ENCODE data around the gene MT1X.
"Not testable (repeated sequence)": the region's sequence is repeated elsewhere in the genome, so short reads cannot be mapped to it uniquely, and the experiment has no call there.

Gene MT1X

DNA sequence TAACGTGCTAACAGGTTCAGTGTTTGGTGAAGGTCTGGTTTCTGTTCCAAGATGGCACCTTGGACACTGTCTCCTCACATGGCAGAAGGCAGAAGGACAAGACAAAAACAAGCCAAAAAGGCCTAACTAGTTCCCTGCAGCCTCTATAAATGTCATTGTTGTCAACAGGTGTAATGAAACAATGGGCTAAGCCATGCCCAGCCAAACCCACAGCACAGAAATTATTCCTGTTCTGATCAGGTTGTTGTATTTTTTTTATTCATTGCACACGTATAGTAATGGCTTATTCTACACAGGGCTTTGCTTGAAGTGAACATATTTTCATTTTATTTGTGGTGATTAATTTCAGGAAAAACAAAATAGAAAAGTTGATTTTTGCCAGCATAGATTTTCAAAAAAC is 31.5 kb downstream of the MT1X start:
- no peak for DNase-seq (ENCODE audit: low read depth)
- TF ChIP-seq, protein P1, sequence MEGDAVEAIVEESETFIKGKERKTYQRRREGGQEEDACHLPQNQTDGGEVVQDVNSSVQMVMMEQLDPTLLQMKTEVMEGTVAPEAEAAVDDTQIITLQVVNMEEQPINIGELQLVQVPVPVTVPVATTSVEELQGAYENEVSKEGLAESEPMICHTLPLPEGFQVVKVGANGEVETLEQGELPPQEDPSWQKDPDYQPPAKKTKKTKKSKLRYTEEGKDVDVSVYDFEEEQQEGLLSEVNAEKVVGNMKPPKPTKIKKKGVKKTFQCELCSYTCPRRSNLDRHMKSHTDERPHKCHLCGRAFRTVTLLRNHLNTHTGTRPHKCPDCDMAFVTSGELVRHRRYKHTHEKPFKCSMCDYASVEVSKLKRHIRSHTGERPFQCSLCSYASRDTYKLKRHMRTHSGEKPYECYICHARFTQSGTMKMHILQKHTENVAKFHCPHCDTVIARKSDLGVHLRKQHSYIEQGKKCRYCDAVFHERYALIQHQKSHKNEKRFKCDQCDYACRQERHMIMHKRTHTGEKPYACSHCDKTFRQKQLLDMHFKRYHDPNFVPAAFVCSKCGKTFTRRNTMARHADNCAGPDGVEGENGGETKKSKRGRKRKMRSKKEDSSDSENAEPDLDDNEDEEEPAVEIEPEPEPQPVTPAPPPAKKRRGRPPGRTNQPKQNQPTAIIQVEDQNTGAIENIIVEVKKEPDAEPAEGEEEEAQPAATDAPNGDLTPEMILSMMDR (IDR thresholded peaks at IDR 0.05; ENCODE audit: insufficient read depth, low read depth, low read length, missing control alignments), result no peak

DNA sequence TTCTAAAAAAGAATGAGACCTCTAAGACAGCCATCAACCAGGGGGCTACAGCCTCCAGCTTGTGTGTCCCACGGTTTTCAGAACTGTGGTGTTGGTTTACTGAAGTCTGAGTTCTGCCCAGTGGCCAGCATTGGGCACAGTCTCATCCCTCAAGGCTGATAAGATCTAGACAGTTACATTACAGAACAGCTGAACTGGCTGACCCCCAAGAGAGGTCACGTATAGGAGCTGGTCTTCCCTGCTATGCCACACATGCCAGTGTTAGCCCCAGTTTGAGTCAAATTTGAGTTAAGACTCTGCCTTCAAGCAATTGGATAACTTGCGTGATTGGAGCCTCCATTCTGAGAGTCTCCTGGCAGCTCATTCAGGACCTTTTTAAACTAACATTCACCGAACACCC is 32.9 kb downstream of the MT1X start:
- TF ChIP-seq, protein P1 (IDR thresholded peaks at IDR 0.05; ENCODE audit: insufficient read depth, low read depth, low read length, missing control alignments), result no peak
- DNase-seq (ENCODE audit: low read depth), result no peak
- H3K4me3 ChIP-seq (ENCODE audit: low read depth, low read length), result no peak overlapping the region

More for the DNA sequence above, 31.5 kb downstream of the MT1X start:
- no peak overlapping the region for H3K4me3 ChIP-seq (ENCODE audit: low read depth, low read length)

DNA sequence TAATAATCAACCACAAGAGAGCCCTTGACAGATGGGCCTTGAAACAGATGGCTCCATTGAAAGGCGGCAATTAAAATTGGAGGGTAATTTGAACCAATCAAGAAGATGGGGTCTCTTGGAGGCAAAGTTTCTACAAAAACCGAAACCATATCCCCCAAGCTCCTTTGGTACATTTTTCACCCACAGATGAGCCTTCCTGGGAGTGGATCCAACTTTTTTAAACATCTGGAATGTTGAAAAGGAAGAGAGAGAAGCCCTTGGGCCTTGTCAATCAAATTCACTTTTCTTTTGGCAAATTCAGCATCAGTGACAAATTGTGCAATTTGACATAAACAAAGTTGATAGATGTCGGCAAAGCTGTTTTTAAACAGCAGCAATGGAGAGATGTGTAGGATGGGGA is 34.5 kb downstream of the MT1X start:
- TF ChIP-seq, protein P1 (IDR thresholded peaks at IDR 0.05; ENCODE audit: insufficient read depth, low read depth, low read length, missing control alignments), result no peak
- DNase-seq (ENCODE audit: low read depth), result no peak
- no peak overlapping the region for H3K4me3 ChIP-seq (ENCODE audit: low read depth, low read length)

DNA sequence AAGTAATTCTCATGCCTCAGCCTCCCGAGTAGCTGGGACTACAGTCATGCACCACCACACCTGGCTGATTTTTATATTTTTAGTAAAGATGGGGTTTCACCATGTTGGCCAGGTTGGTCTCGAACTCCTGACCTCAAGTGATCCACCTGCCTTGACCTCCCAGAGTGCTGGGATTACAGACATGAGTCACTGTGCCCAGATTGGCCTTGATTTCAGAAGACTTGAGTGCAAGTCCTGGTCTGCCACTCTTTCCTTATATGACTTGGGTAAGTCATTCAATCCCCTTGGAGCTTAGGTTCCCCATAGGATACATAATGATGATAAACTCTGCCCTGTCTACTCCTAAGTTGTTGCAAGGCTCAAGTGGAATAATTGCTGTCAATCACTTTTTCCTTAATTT is 35.3 kb downstream of the MT1X start:
- H3K4me3 ChIP-seq (ENCODE audit: low read depth, low read length); DNase-seq (ENCODE audit: low read depth): not testable (repeated sequence)

DNA sequence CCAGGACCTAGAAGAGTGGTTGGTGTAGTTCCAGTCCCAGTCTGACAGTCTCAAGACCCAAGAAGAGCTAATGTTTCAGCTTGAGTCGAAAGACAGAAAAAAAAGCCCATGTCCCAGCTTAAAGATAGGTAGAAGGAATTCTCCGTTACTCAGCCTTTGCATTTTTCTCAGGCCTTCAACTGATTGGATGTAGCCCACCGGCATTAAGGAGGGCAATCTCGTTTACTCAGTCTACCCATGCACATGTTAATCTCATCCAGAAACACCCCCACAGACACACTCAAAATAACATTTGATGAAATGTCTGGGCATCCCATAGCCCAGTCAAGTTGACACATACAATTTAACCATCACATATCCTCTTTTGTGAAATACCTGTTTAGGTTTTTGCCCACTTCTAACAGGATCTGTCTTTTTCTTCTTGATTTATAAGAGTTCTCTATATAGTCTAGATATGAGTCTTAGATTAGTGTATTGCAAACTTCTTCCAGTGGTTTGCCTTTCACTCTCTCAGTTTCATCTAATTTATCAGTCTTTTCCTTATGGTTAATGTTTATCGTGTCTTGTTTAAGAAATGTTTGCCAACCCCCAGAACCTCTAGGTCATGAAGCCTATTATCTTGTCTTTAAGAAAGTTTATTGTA is 40.1 kb downstream of the MT1X start:
- H3K4me3 ChIP-seq (ENCODE audit: low read depth, low read length), result no peak overlapping the region
- TF ChIP-seq, protein P1 (IDR thresholded peaks at IDR 0.05; ENCODE audit: insufficient read depth, low read depth, low read length, missing control alignments), result no peak
- DNase-seq (ENCODE audit: low read depth), result no peak

DNA sequence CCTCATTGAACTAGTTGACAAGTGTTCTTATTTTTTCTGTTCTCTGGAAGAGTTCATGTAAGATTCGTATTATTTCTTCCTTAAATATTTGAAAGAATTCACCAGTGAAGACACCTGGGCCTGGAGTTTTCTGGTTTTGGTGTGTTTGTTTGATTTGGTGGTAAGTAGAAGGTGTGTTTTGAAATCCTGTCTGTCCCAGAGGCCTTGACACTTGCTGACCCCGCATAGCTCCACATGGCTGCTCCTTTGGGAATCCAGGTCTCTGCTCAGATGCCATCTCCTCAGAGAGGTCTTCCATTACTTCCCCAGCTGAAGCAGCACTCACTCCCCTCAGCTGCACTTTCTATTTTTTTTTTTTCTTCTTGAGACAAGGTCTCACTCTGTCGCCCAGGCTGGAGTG is 41.9 kb downstream of the MT1X start:
- no peak for DNase-seq (ENCODE audit: low read depth)
- TF ChIP-seq, protein P1 (IDR thresholded peaks at IDR 0.05; ENCODE audit: insufficient read depth, low read depth, low read length, missing control alignments), result no peak
- H3K4me3 ChIP-seq (ENCODE audit: low read depth, low read length), result no peak overlapping the region

DNA sequence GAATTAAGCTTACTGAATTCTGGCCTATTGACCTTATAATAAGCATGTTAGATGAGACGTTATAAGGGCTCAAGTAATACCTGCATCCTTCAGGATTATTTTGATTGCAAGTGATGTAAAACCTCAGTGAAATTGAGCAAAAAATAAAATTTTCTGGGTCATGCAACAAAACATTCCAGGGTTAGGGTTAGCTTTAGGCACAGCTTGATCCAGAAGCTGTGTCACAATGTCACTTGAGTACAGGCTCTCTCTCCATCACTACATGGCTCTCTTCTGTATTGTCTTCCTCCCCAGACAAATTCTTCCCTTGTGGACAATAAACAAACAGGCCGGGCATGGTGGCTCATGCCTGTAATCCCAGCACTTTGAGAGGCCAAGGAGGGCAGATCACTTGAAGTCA is 44.0 kb downstream of the MT1X start:
- no peak for DNase-seq (ENCODE audit: low read depth)
- no peak overlapping the region for H3K4me3 ChIP-seq (ENCODE audit: low read depth, low read length)
- TF ChIP-seq, protein P1 (IDR thresholded peaks at IDR 0.05; ENCODE audit: insufficient read depth, low read depth, low read length, missing control alignments), result no peak
